NCI-H2171 treated with DMSO at 0.1 percent for 48 hours (cell line): ENCODE results near the gene IL2RA.
A peak's percentile ranks its signal among the peaks of the same experiment; 100 is the strongest.

ENCODE experiments used
- DNase-seq: peaks from one replicate; lab custom pipeline; 2025; lab: John Stamatoyannopoulos, UW

Gene IL2RA

DNA sequence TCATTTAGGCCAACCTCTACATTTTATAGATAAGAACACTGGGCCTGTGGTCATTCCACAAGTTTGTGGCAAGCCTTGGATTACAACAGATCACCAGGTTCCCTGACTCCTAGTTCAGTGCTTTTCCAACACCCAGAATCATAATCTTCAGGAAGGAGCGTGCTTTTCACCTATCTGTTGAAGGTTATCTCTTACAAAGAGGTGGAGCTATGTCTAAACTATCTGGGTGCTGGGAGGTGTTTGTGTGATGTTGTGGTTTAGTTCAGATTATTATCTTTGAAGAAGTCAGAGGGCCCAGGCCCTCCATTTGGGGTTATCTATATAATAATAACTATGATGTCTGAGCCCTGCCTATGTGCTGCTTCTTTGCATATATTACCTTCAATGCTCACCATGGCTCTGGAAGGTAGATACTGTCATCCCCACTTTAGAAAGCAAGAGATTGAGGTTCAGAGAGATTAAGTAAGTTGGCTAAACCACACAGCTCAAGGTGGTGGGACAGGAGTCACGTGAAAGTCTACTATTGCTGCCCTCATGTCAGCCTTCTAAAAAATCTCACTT lies 24.0 kb downstream of the IL2RA start:
- DNase-seq = no peak

DNA sequence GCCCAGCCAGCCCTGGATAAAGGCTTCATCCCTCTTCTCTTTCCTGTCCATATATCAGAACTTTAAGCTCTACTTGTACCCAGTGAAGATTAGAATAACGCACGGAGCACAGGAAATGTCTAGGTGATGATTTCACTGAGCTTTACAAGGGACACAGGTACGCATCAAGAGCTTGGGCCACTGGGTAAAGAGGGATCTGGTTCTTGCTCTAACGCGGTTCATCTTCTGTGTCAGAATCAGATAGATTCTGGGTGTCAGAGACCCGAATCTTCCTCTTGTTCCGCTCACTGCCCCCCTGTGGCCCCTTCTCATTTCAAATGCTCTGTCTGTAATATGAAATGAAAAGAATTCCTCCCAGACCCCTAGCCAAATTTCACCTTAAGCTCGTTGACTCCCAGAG lies 24.7 kb downstream of the IL2RA start:
- DNase-seq = no peak

DNA sequence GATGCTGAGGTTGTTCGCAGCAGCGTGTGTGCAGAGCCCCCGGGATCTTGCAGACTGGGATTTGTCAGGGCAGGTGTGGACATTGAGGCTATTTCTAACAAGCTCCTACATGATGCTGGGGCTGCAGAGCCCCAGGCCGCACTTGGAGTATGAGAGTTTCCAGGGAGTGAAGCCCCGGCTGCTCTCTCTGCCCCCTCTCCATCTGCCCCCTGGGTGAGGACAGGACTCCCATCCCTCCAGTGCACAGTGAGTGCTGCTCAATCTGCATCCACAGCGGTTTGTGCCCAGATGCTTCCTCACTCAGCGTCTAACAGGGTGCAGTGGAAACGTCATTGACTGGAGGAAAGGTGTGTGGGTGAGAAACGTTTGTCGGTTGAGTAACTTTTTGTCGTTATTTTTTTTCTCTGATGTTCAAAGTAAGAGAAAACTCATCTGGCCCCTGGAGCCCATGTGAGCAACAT lies 25.3 kb downstream of the IL2RA start:
- DNase-seq = no peak

DNA sequence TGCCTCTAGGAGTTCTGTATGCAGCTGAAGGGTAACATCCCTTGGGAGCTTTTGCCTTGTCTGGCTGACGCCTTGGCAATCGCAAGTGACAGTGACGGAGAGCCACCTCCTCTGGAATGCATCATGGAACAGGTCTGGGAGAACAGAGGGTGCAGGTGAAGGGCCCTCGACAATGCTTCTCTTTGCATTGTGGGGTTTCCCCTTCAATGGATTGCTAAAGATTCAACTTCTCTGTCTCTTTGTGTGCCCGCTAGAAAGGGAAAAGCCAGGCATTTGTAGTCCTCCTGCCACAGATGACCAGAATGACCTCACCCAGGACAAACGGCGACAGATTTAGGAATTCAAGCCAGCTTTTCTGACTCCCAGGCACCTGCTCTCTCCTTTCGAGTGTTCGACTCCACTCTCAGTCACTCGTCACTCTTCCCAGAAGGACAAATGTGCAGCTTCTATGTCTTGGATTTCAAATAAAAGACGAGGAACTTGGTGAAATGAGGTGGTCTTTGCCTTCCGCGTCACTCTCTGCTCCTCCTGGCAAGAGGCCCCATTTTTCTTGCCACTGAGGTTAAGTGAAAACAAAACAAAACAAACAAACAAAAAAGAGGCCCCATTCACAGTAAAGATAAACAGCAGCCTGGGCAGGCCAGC lies 26.1 kb downstream of the IL2RA start:
- DNase-seq = no peak

DNA sequence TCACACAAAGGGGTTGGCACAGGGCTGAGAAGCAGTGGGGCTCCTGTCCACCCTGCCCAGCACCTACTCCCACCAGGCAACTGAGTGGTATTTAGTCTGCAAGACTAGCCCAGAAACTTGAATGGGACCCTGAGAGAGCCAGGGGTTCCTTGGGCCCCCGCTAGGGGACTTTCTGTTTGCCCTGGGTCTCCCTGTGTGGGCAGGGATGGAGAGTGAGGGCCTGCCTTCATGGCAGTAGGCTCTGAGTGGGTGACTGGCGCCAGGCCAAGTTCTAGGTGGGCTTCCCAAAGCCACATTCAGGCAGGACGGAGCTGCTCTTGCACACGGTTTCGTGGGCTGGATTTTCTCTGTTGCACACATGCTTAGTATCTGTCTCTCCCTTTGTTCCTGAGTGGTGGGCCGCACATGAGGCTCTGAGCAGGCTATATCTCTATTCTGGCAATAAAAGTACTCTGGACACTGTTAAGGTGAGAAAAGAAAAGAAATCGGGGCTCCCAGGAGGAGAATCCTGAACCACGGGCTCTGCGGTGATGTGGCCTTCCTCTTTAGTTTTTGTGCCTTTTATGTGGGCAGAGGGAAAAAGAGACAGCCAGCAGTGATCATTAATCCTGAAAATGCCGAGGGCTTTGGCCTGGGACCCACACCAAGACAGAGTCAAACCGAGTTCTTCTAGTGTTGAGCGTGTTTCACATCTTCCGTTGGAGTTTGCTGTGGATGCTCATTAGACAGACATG lies 26.9 kb downstream of the IL2RA start:
- DNase-seq = no peak

DNA sequence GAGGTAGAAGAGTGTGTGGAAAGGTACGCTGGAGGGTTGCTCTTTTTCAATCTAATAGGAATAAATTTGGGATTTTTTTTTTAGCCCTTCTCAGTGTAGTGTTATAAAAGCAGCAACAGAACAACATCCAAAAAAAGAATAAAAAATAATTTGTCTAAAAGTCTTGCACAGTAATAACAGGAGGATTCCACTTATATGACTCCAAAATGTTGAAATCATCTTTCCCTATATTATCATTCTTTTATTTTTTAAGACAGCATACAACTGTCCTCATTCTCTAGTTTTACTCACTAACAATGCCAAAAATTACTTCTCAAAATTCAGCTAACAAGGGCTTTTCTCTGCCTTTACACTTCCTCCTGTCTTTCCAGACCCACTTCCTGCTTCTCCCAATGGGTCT lies 27.8 kb downstream of the IL2RA start:
- DNase-seq = no peak

DNA sequence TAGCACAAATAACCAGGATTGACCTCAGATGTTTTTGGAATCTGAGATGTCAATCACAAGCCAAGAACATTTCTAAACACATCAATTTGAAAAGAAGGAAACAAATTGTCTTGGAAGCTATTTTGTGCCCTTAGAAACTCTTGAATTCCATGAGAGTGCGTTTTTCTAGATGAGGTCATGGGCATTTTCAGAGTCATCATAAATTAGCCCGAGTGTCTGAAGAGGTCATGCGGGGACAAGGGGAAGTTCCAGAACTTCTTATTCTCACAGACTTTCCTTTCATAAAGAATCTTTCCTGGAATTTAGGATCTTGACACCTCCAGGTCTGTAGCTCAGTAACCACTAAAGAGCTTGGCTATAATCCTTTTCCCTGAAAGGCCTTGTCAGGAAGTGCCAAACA lies 28.2 kb downstream of the IL2RA start:
- no peak for DNase-seq

DNA sequence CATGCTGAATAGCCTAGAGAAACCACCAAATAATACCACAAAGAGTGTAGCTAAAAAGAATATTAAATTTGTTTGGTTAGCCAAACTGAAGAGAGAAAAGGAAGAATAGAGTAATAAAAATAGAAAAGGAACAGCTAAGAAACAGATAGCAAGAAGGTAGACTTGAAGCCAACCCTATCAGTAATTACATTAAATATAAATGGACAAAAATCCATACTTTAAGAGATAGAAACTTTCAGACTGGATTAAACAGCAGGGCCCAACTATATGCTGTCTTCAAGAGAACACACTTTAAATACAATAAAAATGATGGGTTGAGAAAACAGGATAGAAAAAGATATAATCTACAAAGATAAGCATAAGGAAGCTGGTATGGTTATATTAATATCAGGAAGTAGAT lies 31.2 kb downstream of the IL2RA start:
- no peak for DNase-seq

DNA sequence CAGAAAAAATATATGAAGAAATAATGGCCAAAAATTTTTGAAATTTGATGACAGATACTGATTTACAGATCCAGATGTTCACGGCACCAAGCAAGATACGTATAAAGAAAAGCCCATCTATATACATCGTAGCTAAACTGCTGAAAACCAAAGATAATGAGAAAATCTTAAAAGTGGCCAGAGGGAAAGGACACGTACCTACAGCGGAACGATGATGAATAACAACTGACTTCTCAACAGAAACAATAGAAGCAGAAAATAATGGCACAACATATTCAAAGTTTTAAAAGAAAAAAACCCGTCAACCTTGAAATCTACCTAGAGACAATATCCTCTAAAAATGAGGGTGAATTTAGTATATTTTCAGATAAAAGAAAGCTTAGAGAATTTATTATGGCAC lies 31.9 kb downstream of the IL2RA start:
- DNase-seq = no peak

DNA sequence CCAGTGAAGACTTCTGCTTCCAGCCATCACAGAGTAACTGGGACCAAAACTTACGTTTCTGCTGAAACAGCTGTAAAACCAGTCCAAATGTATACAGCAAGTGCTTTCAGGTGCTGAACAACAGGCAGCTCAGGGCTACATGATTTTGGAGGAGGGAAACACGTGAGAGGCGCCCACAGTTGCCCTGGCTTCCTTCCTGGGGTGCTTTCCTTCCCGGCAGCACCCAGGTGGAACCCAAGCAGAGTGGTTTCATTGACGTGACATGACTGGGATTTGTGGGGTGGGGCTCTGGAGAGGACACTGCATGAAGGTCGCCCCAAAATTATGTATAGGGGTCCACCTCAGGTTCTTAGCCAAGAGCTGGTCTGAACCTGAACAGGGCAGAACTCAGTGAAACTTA lies 34.2 kb downstream of the IL2RA start:
- no peak for DNase-seq

DNA sequence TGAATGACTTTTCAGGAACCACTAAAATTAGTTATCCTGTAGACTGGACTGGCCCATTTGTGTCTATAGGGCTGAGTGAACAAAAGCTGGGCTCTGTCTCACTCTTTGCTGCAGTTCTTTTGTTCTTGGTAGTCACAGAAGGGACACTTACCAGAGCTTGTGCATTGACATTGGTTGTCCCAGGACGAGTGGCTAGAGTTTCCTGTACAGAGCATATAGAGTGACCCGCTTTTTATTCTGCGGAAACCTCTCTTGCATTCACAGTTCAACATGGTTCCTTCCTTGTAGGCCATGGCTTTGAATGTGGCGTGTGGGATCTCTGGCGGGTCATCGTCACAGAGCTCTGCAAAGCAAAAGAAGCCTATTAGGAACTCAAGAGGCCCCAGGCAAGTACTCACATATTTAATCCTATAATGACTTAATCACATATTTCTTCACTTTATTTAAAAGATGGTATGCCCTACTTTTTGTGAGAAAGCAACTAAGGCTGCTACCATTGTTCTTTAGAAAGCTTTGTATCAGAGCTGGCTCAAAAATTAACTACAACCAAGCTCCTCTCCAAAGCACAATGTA lies 36.4 kb downstream of the IL2RA start:
- no peak for DNase-seq

DNA sequence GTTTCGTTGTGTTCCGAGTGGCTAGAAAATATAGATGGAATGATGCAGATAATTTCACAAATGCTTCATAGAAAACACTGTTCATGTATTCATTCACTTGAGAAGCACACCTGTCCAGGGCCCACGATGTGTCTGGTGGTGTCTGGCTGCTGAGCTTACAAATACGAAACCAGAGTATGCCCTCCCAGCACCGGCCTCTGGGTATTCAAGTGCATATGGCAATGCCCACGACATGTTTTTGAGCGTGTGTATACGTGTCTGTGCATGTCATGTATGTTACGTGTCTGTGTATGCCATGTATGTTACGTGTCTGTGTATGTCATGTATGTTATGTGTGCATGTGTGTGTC lies 37.9 kb downstream of the IL2RA start:
- DNase-seq = no peak

DNA sequence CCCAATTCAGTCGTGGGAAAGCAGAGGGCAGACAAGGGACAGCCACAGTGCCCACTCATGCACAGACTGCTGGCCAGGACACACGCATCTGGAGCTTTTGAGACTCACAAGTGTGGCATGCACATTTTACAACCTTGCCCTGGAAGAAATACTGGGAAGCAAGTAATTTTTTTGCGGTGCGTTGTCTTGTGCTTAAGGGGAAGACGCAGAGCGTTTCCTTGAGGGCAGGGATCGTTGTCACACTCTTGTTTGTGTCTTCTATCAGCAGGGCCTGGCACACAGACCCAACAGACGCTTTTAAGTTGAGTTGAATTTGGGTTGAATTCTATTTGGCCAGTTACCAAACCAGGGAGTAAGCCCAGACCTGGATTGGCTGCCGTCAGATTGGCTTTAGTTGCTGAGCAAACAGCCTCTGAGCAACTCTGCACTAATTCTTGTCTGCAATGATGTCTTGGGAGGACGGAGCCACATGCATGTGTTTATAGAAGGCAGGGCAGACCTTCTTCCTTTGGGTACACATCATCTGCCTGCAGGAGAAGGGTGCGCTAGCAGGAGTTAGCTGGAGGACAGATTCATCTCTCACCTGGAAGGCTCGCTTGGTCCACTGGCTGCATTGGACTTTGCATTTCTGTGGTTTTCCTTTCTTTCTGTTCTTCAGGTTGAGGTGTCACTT lies 38.4 kb downstream of the IL2RA start:
- no peak for DNase-seq

DNA sequence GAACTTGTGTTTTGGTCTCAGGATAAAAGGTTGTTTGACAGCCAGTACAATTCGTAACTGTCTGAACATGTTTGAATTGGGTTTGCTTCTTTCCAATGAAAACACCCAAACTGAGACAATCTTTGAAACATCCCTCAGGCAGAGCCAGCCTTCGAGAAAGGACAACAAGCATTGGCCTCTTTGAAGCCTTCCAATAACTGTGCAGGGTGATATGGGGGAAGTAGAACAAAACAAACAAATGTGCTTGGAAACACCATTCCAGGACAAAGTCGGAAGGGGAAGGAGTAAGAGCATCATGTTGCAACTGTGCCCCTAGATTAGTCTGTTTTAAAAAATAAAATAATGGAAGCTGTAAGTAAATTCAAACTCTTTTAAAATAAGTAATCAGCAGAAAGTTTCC lies 39.5 kb downstream of the IL2RA start:
- no peak for DNase-seq

DNA sequence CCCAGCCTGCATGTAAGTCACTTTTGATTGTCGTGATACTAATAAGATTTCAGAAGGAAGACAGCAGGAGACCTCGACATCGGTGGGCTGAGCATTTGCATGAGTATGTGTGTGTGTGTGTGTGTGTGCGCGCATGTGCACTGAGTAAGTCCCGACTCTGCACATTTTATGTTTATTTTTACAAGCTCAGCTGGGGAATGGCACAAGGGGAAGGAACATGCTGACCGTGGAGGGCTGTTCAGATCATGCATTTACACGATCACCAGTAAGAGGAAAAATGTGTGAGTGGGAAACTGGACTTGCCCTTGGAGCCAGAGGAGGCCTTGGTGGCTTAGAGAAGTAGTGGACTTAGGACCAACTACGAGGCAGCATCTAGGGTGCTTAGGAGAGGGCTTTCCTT lies 41.3 kb downstream of the IL2RA start:
- no peak for DNase-seq

DNA sequence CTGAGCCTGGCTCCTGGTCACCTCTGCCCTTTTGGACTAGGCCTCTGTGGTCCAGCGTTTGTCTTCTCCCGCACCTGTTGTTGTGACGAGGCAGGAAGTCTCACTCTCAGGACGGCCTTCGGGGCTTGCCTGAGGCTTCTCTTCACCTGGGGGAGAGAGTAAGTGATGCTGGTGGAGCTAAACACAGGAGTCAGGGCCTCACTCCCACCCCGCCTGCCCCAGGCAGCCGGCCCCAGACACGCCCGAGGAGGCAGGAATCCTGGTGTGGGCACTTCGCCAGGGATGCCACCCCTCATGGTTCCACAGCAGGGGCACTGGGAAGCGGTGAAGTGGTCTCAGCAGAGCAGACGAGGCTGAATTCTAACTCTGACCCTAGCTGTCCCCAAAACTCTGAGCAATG lies 42.4 kb downstream of the IL2RA start:
- DNase-seq = no peak

DNA sequence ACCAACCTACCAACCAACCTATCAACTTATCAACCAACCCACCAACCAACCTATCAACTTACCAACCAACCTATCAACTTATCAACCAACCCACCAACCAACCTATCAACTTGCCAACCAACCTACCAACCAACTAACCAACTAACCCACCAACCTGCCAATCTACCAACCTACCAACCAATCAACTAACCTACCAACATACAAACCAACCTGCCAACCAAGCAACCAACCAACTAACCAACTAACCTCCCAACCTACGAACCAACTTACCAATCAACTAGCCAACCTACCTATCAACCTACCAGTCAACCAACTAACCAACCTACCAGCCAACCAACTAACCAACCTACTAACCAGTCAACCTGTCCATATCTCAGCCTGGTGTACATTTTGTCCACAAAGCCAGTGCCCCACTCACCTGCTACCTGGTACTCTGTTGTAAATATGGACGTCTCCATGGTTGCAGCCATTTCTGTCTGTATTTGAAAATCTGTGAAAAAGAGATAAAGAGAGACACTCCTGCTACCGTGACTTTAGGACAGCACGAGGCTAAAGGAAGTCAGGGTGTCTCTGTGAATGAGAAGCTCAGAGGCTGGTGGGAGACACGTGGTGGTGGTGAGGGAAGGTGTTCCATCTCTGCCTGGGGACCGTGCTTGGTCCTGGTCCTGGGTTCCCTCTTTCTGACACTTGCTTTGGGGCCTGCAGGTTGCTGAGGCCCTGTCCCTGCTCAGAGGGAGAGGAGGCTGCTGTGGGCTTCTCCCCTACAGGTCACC lies 43.0 kb downstream of the IL2RA start:
- DNase-seq = no peak

DNA sequence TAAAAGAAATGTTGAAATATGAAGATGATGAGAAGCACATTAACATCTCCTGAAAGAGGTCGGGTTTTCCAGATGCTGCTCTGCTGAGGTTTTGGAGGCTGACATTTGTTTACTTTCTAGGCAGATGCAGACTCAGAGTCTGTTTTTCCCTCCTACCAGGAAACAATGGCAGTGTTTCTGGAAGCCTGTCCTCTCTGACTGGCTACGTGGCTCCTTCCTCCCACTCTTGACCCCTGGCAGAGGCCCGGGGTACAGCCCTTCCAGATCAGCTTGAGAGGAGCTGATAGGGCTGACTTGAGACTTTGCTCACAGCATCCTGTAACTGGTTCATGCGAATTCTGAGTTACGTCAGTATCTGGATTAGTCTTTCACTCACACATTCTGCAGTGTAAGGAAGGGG lies 43.7 kb downstream of the IL2RA start:
- no peak for DNase-seq

DNA sequence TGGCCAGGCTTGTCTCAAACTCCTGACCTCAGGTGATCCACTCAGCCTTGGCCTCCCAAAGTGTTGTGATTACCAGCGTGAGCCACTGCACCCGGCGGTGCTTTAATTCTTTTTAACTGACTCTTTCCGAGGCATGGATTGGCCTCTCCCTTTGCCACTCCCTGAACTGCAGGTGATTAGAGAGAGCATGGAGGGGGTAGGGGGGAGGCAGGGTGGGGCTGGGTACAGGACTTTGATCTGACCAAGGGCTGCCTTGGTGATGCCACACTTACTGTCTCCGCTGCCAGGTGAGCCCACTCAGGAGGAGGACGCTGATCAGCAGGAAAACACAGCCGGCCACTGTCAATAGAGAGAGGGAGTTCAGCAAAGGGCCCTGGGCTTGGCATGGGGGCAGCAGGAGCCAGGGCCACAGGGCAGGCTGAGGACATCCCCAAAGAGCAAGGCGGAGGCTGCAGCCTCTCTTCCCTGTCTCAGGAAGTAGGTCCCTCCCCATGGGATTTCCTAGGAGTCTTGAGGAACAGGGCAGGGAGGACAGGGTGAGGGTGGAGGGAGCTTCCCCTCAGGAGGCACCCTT lies 44.3 kb downstream of the IL2RA start:
- no peak for DNase-seq

DNA sequence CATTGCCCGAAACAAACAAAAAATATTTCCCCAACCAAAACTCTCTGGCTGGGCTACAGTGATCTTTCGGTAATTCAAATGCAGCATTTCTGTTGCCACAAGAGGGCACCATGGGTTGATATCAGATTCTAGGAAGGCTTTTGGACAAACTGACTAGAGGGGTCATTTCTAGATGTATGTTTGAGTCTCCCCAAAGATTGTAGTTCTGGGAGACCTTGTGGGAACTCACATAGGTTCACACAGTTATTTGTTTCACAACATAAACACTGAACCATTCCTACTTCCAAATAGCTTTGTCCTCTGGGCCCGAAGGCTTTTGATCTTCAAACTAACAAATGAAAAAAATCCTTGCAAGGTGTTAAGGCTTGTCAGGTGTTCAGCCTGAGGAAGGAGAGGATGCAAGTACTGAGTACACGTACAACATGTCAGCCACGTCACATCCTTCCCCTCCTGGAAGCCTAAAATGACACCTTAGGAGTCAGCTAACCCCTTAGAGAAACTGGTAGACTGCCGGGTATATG lies 47.9 kb downstream of the IL2RA start:
- DNase-seq = peak; percentile 25

DNA sequence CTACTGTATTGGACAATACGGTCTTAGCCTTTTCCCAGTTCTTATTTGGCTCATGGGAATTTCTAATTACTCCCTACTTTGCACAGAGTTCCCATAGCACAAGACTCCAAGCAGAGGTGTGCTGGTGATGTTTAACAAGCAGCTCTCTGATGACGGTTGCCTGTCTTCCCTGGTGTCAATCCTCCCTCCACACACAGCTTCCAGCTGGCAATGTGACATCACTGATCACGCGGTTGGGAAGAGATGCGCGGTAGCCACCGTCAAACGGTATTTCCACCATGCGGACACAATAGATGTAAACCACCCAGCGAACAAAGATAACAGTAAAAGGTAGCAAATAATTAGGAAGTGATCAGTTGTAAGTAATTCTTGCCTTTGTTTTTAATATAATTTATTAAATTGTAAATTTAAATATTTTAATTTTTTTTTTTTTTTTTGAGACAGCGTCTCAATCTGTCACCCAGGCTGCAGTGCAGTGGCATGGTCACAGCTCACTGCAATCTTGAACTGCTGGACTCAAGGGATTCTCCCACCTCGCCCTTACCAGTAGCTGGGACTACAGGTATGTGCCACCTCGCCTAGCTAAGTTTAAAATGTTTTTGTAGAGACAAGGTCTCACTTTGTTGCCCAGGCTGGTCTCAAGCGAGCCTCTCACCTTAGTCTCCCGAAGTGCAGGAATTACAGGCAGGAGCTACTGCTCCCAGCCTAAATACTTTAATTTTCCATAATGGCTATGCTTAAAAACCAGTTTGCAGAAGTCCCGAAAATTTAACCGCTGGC lies 48.6 kb downstream of the IL2RA start:
- no peak for DNase-seq
